Measurements from ENCODE around the gene CRHR1.

The CRHR1 gene

DNA sequence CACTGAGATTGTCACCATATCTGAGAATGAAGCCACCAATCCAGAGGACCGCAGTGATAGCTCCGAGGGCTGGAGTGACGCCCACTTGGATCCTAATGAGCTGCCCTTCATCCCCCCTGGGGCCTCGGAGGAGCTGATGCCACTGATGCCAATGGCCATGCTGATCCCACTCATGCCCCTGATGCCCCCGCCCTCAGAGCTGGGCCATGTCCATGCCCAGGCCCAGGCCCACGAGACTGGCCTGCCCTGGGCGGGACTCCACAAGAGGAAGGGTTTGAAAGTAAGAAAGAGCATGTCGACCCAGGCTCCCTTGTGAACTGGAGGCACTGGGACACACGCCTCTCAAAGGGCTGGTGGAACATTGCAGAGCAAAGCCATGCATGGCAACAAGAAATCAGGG lies 62.5 kb downstream of the CRHR1 start:
- no peaks in the 10 kb centered on the region for H3K27me3 ChIP-seq (ENCODE audit: control insufficient read depth, insufficient read depth, low read length)
- no peaks in the 10 kb centered on the region for H3K4me1 ChIP-seq (ENCODE audit: control insufficient read depth, insufficient read depth, low read length)
- H3K36me3 ChIP-seq (ENCODE audit: control insufficient read depth, insufficient read depth, low read length): no peaks in the 10 kb centered on the region
- no peak overlapping the region for H3K4me3 ChIP-seq (ENCODE audit: low read depth, low read length)
- no peaks in the 10 kb centered on the region for H3K9me3 ChIP-seq (ENCODE audit: control insufficient read depth, insufficient read depth, low read length)
- H3K9ac ChIP-seq (ENCODE audit: low read depth, low read length): no peak overlapping the region
- no peak overlapping the region for H3K27ac ChIP-seq (ENCODE audit: low read depth, low read length)

GRCh38 chr17:45847101-45847500 lies 63.0 kb downstream of the CRHR1 start:
- H3K27me3 ChIP-seq (ENCODE audit: control insufficient read depth, insufficient read depth, low read length): no peaks in the 10 kb centered on the region
- H3K27ac ChIP-seq (ENCODE audit: low read depth, low read length): no peak overlapping the region
- no peaks in the 10 kb centered on the region for H3K36me3 ChIP-seq (ENCODE audit: control insufficient read depth, insufficient read depth, low read length)
- H3K4me1 ChIP-seq (ENCODE audit: control insufficient read depth, insufficient read depth, low read length): no peaks in the 10 kb centered on the region
- H3K9ac ChIP-seq (ENCODE audit: low read depth, low read length): no peak overlapping the region
- no peak overlapping the region for H3K4me3 ChIP-seq (ENCODE audit: low read depth, low read length)
- H3K9me3 ChIP-seq (ENCODE audit: control insufficient read depth, insufficient read depth, low read length): no peaks in the 10 kb centered on the region

- no peaks in the 10 kb centered on the region for H3K4me1 ChIP-seq (ENCODE audit: control insufficient read depth, insufficient read depth, low read length)
- no peaks in the 10 kb centered on the region for H3K9me3 ChIP-seq (ENCODE audit: control insufficient read depth, insufficient read depth, low read length)
- no peak overlapping the region for H3K27ac ChIP-seq (ENCODE audit: low read depth, low read length)
- H3K9ac ChIP-seq (ENCODE audit: low read depth, low read length): no peak overlapping the region
- H3K27me3 ChIP-seq (ENCODE audit: control insufficient read depth, insufficient read depth, low read length): peaks cover 5% of the 10 kb centered on the region; the same call in 1 of the 2 replicates
- no peaks in the 10 kb centered on the region for H3K36me3 ChIP-seq (ENCODE audit: control insufficient read depth, insufficient read depth, low read length)
- no peak overlapping the region for H3K4me3 ChIP-seq (ENCODE audit: low read depth, low read length)
These were observed 63.6 kb downstream of the CRHR1 start for GRCh38 chr17:45847747-45848146.

- no peak overlapping the region for H3K27ac ChIP-seq (ENCODE audit: low read depth, low read length)
- H3K36me3 ChIP-seq (ENCODE audit: control insufficient read depth, insufficient read depth, low read length): no peaks in the 10 kb centered on the region
- no peak overlapping the region for H3K4me3 ChIP-seq (ENCODE audit: low read depth, low read length)
- no peaks in the 10 kb centered on the region for H3K4me1 ChIP-seq (ENCODE audit: control insufficient read depth, insufficient read depth, low read length)
- no peaks in the 10 kb centered on the region for H3K9me3 ChIP-seq (ENCODE audit: control insufficient read depth, insufficient read depth, low read length)
- H3K27me3 ChIP-seq (ENCODE audit: control insufficient read depth, insufficient read depth, low read length): peaks cover 5% of the 10 kb centered on the region; the same call in 1 of the 2 replicates
- no peak overlapping the region for H3K9ac ChIP-seq (ENCODE audit: low read depth, low read length)
These were observed 64.3 kb downstream of the CRHR1 start for GRCh38 chr17:45848405-45848804.

- Histone ChIP-seq H3K27me3 (ENCODE audit: control insufficient read depth, insufficient read depth, low read length) (peaks cover 5% of the 10 kb centered on the region; the same call in 1 of the 2 replicates), H3K36me3 (ENCODE audit: control insufficient read depth, insufficient read depth, low read length) (no peaks in the 10 kb centered on the region), H3K27ac (ENCODE audit: low read depth, low read length) (no peak overlapping the region), H3K4me1 (ENCODE audit: control insufficient read depth, insufficient read depth, low read length) (no peaks in the 10 kb centered on the region), H3K4me3 (ENCODE audit: low read depth, low read length) (no peak overlapping the region), H3K9ac (ENCODE audit: low read depth, low read length) (no peak overlapping the region), H3K9me3 (ENCODE audit: control insufficient read depth, insufficient read depth, low read length) (no peaks in the 10 kb centered on the region)
These were observed 64.9 kb downstream of the CRHR1 start for GRCh38 chr17:45848868-45849535.

DNA sequence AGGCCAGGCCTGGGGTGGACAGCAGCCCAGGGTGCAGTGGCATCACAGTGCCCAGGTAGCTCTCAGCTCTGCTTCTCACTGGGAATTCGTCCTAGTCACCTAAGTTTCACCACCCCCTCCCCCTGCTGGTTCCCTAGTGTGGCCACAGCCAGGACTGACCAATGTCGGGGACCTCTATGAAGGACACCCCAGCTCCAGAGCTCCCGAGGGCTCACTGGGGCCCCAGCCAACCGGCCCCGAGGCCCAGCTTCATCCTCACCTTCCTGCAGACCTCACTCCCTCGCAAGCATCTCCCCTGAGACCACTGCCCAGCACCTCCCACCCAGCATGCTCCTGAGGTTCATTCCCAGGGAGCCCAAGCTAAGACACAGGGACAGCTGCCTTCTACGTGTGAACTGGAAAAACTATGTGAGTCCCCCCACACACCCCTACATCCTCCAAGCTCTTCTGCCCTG lies 65.4 kb downstream of the CRHR1 start:
- H3K9me3 ChIP-seq (ENCODE audit: control insufficient read depth, insufficient read depth, low read length): no peaks in the 10 kb centered on the region
- no peak overlapping the region for H3K27ac ChIP-seq (ENCODE audit: low read depth, low read length)
- H3K36me3 ChIP-seq (ENCODE audit: control insufficient read depth, insufficient read depth, low read length): no peaks in the 10 kb centered on the region
- no peak overlapping the region for H3K9ac ChIP-seq (ENCODE audit: low read depth, low read length)
- H3K4me1 ChIP-seq (ENCODE audit: control insufficient read depth, insufficient read depth, low read length): no peaks in the 10 kb centered on the region
- no peak overlapping the region for H3K4me3 ChIP-seq (ENCODE audit: low read depth, low read length)
- H3K27me3 ChIP-seq (ENCODE audit: control insufficient read depth, insufficient read depth, low read length): peaks cover 5% of the 10 kb centered on the region; the same call in 1 of the 2 replicates

DNA sequence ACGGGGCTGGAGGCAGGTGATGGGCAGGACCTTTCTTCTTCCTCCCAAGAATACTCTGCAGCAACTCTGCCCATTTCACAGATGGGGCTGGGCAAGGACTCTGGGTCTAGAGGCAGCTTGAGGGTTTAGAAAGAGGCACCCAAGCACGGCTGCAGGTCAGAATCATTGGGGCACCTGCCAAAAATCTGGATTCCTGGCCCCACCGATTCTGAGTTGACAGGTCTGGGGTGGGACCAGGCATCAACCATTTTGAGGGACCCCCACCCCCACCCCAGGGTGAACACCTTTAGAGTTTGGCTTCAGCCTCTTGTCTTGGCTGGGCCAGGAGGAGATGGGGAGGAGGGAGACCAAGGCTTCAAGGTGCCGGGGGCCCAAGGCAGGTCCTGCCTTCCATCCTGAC lies 65.9 kb downstream of the CRHR1 start:
- Histone ChIP-seq H3K36me3 (ENCODE audit: control insufficient read depth, insufficient read depth, low read length) (no peaks in the 10 kb centered on the region), H3K4me1 (ENCODE audit: control insufficient read depth, insufficient read depth, low read length) (no peaks in the 10 kb centered on the region), H3K9me3 (ENCODE audit: control insufficient read depth, insufficient read depth, low read length) (no peaks in the 10 kb centered on the region), H3K27me3 (ENCODE audit: control insufficient read depth, insufficient read depth, low read length) (peaks cover 5% of the 10 kb centered on the region; the same call in 1 of the 2 replicates), H3K27ac (ENCODE audit: low read depth, low read length) (no peak overlapping the region), H3K9ac (ENCODE audit: low read depth, low read length) (no peak overlapping the region), H3K4me3 (ENCODE audit: low read depth, low read length) (no peak overlapping the region)

DNA sequence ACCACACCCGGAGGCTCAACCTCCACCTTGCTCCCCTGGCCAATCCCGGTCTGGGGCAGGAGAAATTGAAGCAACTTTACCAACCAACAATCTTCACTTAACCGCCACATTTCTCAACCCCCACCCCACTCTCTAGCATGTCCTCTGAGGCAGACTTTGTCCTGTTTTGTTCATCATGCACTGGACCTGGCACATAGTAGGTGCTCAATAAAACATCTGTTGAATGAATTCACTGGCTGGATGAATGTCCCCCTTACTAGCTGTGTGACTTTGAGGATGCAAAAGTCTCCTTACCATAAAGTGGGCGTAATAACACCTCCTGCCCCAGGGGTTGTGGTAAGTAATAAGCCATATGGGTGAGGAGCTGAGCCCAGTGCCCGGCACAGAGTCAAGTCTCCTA lies 66.3 kb downstream of the CRHR1 start:
- H3K27me3 ChIP-seq (ENCODE audit: control insufficient read depth, insufficient read depth, low read length): peaks cover 5% of the 10 kb centered on the region; the same call in 1 of the 2 replicates
- no peak overlapping the region for H3K4me3 ChIP-seq (ENCODE audit: low read depth, low read length)

GRCh38 chr17:45851022-45851421 lies 66.9 kb downstream of the CRHR1 start:
- Histone ChIP-seq H3K27me3 (ENCODE audit: control insufficient read depth, insufficient read depth, low read length) (peaks cover 5% of the 10 kb centered on the region; the same call in 1 of the 2 replicates), H3K36me3 (ENCODE audit: control insufficient read depth, insufficient read depth, low read length) (no peaks in the 10 kb centered on the region), H3K9ac (ENCODE audit: low read depth, low read length) (no peak overlapping the region), H3K9me3 (ENCODE audit: control insufficient read depth, insufficient read depth, low read length) (no peaks in the 10 kb centered on the region), H3K27ac (ENCODE audit: low read depth, low read length) (no peak overlapping the region), H3K4me3 (ENCODE audit: low read depth, low read length) (no peak overlapping the region), H3K4me1 (ENCODE audit: control insufficient read depth, insufficient read depth, low read length) (no peaks in the 10 kb centered on the region)

More for the DNA sequence above, 66.3 kb downstream of the CRHR1 start:
- no peaks in the 10 kb centered on the region for H3K9me3 ChIP-seq (ENCODE audit: control insufficient read depth, insufficient read depth, low read length)
- H3K27ac ChIP-seq (ENCODE audit: low read depth, low read length): no peak overlapping the region
- no peaks in the 10 kb centered on the region for H3K36me3 ChIP-seq (ENCODE audit: control insufficient read depth, insufficient read depth, low read length)
- H3K4me1 ChIP-seq (ENCODE audit: control insufficient read depth, insufficient read depth, low read length): no peaks in the 10 kb centered on the region
- H3K9ac ChIP-seq (ENCODE audit: low read depth, low read length): no peak overlapping the region

DNA sequence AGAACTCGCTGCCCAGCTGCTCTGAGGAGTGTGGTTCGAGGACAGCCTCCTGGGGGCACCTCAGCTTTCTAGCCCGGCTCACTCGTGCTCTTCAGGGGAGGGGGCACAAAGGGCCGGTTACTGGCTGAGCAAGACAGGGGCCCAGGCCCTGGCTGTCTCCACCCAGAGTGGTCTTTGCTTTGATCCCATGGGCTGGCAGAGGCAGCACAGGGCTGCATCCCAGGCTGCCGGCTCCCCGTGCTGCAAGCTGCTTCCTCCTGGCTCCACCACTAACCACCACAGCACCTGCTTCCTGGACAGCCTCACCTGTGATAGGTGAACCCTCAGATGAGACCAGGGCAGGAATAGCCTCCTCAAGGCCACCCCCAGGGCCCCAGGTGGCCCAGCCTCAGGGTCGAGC lies 67.3 kb downstream of the CRHR1 start:
- no peak overlapping the region for H3K27ac ChIP-seq (ENCODE audit: low read depth, low read length)
- no peaks in the 10 kb centered on the region for H3K4me1 ChIP-seq (ENCODE audit: control insufficient read depth, insufficient read depth, low read length)
- no peak overlapping the region for H3K9ac ChIP-seq (ENCODE audit: low read depth, low read length)
- H3K36me3 ChIP-seq (ENCODE audit: control insufficient read depth, insufficient read depth, low read length): no peaks in the 10 kb centered on the region
- no peaks in the 10 kb centered on the region for H3K9me3 ChIP-seq (ENCODE audit: control insufficient read depth, insufficient read depth, low read length)
- H3K4me3 ChIP-seq (ENCODE audit: low read depth, low read length): no peak overlapping the region
- peaks cover 5% of the 10 kb centered on the region; the same call in 1 of the 2 replicates for H3K27me3 ChIP-seq (ENCODE audit: control insufficient read depth, insufficient read depth, low read length)

DNA sequence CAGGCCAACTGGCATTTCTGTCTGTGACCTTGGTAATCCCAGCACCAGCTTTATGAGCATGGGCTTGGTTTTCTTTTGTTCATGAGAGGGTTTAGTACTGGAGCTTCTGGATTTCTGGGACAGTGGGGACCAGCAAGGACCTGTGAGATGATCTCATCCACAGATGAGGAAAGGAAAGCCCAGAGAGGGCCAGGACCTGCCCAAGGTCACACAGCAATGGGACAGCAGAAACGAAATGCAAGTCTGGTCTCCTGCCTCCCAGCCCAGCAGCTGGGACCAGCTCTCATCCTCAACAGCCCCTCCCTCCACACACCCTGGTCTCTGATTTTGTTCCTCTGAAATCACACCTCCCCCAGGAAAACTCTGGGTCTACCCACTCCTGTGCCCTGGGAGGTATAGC lies 67.8 kb downstream of the CRHR1 start:
- no peaks in the 10 kb centered on the region for H3K9me3 ChIP-seq (ENCODE audit: control insufficient read depth, insufficient read depth, low read length)
- no peak overlapping the region for H3K27ac ChIP-seq (ENCODE audit: low read depth, low read length)
- no peaks in the 10 kb centered on the region for H3K4me1 ChIP-seq (ENCODE audit: control insufficient read depth, insufficient read depth, low read length)
- H3K4me3 ChIP-seq (ENCODE audit: low read depth, low read length): no peak overlapping the region
- no peaks in the 10 kb centered on the region for H3K36me3 ChIP-seq (ENCODE audit: control insufficient read depth, insufficient read depth, low read length)
- H3K9ac ChIP-seq (ENCODE audit: low read depth, low read length): no peak overlapping the region
- H3K27me3 ChIP-seq (ENCODE audit: control insufficient read depth, insufficient read depth, low read length): peaks cover 5% of the 10 kb centered on the region; the same call in 1 of the 2 replicates
